CD4-positive, alpha-beta T cell treated with Interleukin-4 for 1 hour (primary cell): ENCODE data around the gene ZNF200.
"Not testable (repeated sequence)": the region's sequence is repeated elsewhere in the genome, so short reads cannot be mapped to it uniquely, and the experiment has no call there.

ENCODE experiments used
- DNase-seq, 2 donors: peaks; one replicate each; pipeline ENCODE4 v3.0.0-alpha.2; 2020 to 2022

ZNF200 gene

GRCh38 chr16:3198334-3199072 is 36.5 kb downstream of the ZNF200 start:
- DNase-seq = no peak

DNA sequence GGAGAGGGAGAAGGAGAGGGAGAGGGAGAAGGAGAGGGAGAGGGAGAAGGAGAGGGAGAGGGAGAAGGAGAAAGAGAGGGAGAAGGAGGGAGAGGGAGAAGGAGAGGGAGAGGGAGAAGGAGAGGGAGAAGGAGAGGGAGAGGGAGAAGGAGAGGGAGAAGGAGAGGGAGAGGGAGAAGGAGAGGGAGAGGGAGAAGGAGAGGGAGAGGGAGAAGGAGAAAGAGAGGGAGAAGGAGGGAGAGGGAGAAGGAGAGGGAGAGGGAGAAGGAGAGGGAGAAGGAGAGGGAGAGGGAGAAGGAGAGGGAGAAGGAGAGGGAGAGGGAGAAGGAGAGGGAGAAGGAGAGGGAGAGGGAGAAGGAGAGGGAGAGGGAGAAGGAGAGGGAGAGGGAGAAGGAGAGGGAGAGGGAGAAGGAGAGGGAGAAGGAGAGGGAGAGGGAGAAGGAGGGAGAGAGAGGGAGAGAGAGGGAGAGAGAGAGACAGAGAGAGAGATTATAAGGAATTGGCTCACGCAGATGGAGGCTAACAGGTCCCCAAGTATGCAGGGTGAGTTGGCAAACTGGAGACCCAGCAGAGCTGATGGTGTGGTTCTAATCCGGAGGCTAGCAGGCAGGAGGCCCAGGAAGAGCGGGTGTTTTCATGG is 37.1 kb downstream of the ZNF200 start:
- not testable (repeated sequence) for DNase-seq

GRCh38 chr16:3195975-3196374 is 39.0 kb downstream of the ZNF200 start:
- DNase-seq = no peak

GRCh38 chr16:3194792-3195191 is 40.2 kb downstream of the ZNF200 start:
- DNase-seq = no peak

- no peak for DNase-seq
These were observed 41.4 kb downstream of the ZNF200 start for GRCh38 chr16:3193221-3194212.

DNA sequence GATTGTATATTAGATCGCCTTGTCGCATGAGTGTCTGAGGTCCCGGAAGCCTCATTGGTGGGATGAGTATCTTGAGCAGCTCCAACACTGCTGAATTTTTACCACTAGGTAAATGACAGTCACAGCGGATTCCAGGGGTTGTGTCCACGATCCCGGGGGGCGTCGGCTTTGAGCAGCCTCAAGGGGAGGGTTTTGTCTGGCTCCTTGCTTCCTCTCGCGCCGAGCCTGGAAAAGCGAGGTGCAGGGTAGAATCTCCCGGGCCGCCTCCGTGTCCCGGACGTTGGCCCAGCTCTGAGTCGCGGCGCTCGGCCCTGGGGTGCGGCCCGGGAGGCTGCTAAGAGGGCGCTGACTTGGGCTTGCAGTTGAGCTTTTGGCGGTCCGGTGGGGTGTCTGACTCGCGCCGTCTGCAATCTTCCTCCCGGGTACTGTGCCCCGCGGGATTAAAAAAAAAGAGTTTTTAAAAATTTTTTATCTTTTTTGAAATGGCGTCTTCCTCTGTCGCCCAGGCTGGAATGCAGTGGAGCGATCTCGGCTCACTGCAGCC is 42.4 kb downstream of the ZNF200 start:
- no peak for DNase-seq

- no peak for DNase-seq
These were observed 44.0 kb downstream of the ZNF200 start for GRCh38 chr16:3190949-3191353.

GRCh38 chr16:3189869-3190268 is 45.1 kb downstream of the ZNF200 start:
- no peak for DNase-seq

DNA sequence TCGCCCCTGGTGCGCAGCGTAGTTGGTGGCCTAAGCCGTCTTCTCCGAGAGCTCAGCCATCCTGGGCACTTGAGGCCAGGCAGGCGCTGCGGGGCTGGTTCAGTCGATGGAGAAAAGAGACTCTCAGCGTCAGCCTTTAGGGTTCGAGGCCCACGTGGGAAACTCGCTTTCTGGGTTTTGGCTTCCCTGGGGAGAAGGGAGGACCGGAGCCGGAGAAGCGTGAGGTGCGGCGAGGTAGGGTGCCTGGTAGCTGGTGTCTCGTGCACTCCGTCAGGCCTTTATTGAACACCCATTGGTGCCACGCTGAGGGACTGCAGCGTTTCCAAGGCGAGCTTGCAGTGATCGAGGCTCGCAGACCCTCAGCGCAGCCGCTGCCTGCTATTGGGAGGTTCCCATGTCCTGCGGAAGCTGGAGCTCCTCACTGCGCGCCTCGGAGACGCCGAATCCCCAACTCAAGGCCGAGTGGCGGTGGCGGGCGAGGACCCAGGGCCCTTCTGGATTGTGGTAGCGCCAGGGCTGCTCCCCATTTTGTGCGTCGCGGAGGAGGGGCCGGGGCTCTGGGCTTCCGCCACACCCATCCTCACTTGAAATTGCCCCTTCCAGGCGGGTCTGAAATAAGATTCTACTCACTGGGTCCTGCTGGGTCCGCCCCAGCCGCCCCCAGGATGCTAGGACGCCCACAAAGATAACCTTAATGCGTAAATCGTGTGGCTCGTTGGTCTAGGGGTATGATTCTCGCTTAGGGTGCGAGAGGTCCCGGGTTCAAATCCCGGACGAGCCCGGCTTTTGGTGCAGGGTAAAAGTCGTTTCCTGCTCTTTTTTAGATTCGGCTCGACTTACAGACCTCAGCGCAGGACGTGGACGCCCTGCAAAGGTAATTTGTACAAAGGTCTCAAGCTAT is 45.8 kb downstream of the ZNF200 start:
- DNase-seq = peak in 1 of 2 donors; percentile 31

DNA sequence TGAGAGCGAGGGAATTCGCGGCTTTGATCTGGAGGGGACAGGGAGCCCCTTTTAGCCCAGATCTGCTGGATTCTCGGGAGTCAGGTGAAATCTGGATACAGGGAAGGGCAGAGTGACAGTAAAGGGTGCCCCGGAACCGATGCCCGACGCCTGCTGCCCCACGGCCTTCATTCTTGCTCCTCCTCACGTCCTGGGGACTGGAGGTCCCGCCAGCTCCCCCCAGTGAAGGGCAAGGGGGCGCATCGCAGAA is 46.4 kb downstream of the ZNF200 start:
- no peak for DNase-seq

DNA sequence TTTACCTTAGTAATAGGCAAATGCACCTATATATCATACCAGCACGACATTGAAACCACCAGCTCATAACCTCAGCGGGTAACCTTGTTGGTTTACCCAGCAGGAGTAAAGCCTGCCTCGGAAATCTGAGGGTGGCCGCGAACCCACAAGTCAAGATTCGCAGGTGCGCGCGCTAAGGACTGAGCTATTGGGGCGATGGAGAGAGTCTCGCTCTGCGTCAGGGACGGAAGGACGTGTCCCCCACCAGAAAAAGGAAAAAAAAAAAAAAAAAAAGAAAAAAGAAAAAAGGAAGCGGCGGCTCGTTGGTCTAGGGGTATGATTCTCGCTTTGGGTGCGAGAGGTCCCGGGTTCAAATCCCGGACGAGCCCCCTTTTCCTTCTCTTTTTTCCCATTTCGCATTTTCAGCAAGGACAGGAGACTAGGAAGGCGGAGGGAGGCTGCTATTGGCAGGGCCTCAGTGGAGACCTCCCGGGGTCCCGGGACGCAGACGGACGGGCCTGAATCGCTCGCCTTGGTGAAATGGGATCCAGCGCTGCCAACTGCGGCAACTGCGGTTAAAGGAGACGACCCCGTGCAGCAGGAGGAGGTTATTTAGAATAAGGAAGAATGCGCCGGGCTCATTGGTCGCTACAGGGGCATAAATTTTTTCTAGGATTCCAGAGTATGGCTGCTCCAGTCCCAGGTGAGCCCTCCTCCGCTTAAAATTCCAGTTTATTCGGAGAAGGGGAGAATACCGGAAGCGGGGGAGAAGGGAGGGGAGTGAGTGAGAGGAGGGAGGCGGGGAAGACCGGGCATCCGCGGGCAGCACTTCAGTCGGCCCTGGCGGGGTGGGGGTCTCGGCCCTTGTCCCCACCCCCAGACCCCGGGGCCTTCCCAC is 46.9 kb downstream of the ZNF200 start, which contains the start of gene OR1F1:
OR1F1 (plus strand) TSS at position 407 of the 877 bp plus-strand sequence.
- peak; percentile 60 to 63 for DNase-seq

GRCh38 chr16:3186946-3187690 is 47.8 kb downstream of the ZNF200 start:
- DNase-seq = no peak

DNA sequence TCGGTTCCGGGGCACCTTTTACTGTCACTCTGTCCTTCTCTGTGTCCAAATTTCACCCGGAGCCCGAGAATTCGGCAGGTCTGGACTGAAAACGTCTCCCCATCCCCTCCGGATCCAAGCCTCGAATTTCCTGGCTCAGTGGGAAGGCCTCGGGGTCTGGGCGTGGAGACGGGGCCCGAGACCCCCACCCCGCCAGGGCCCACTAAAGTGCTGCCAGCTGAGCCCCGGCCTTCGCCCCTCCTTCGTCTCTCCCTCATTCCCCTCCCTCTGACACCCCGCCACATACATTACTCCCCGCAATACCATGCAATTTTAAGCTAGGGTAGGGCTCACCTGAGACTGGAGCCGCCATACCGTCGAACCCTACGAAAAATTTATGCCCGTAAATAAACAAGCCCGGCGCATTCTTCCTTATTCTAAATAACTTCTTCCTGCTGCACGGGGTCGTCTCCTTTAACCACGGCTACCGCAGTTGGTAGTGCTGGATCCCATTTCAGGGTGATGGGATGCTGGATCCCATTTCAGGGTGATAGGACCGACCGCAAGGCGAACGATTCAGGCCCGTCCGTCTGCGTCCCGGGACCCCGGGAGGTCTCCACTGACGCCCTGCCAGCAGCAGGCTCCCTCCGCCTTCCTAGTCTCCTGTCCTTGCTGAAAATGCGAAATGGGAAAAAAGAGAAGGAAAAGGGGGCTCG is 51.4 kb downstream of the ZNF200 start:
- no peak for DNase-seq

- peak; percentile 51 to 54 for DNase-seq
These were observed 52.1 kb downstream of the ZNF200 start for GRCh38 chr16:3182608-3183444.

- DNase-seq = not testable (repeated sequence)
These were observed 52.7 kb downstream of the ZNF200 start for GRCh38 chr16:3182293-3182607.

DNA sequence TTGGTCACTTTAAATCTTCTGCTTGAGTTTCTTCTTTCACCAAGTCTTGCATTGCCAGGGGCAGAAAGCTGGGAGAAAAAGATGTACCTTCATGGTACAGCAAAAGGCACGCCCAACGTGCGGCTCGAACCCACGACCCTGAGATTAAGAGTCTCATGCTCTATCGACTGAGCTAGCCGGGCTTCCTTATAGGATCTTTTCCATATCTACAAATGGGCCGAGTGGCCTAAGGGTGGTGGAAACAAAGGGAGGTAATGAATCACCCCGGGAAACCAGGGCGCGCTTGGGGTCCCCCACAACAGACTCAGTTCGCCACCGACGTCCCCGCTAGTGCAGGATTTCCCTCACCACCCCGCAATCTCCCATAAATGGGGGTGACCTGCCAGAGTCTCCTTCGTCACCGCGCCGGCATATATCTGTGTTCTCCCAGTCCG is 54.5 kb downstream of the ZNF200 start:
- no peak for DNase-seq

DNA sequence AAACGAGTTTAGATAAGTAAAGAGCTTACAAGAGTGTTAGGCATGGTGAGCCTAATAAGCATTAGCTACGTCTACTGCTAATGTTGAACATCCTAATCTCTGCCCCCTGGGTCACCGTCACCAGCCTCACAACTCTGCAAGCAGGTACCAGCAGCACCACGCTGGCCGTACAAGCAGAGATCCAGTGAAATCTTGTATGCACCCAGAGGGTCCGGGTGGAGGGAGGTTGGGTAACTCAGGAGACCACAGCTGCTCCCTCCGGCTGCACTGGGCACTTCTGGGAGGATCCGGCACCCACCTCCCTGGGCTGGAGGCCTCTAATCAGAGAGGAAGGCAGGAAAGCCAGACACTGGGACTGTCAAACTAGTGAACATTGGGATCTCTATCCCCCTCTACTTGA is 55.3 kb downstream of the ZNF200 start:
- DNase-seq = no peak

GRCh38 chr16:3175157-3176093 is 59.5 kb downstream of the ZNF200 start:
- DNase-seq = no peak
